Testis (tissue), 5 donors: Measurements from ENCODE around the gene HYAL4. TPM values are rescaled to one million over a fixed set of nuclear protein-coding genes. Genes with fewer than 3 reads are reported as not detected.
A peak's percentile ranks its signal among the peaks of the same experiment; 100 is the strongest.

ENCODE experiments used
- DNase-seq: peaks from one replicate; pipeline ENCODE4 v3.0.0-alpha.2; 2019
- H3K27ac ChIP-seq, 2 donors: fragments of 200-600 bp; sonication (generic); one replicate each; pipeline ENCODE4 v1.5.1; 2019
- H3K27me3 ChIP-seq: fragments of 200-600 bp; sonication (generic); one replicate; pipeline ENCODE4 v1.5.1; 2019
- H3K36me3 ChIP-seq: fragments of 200-600 bp; sonication (generic); one replicate; pipeline ENCODE4 v1.5.1; 2017; ENCODE audit warnings: low read depth; ENCODE audit errors: missing control alignments
- H3K4me1 ChIP-seq: fragments of 200-600 bp; sonication (generic); one replicate; pipeline ENCODE4 v1.5.1; 2019
- H3K4me3 ChIP-seq, 2 donors: fragments of 200-600 bp; sonication (generic); one replicate each; pipeline ENCODE4 v1.5.1; 2017 to 2019
- H3K9me3 ChIP-seq: fragments of 200-600 bp; sonication (generic); one replicate; pipeline ENCODE4 v1.5.1; 2017
- POLR2A ChIP-seq: fragments of 450-650 bp; IDR thresholded peaks from one replicate; pipeline ENCODE4 v1.6.1; 2017; ENCODE audit warnings: antibody characterized with exemption, mild to moderate bottlenecking, moderate library complexity
- WGBS, 2 donors: methylation state at CpG; one replicate each; pipeline ENCODE4 v1.1.5; 2018; 5-methylcytosine and 5-hydroxymethylcytosine counted together
- intact Hi-C: fragments of 100-400 bp; cut with DNase I; formaldehyde crosslinking; loops from one replicate; pipeline ENCODE4 v1.15.1; 2023; ENCODE audit warnings: low total_unique reads
- long read RNA-seq, 2 donors: transcript quantifications; one replicate each; lab custom pipeline, GENCODE V29; 2026
- polyA plus RNA-seq: library from polyadenylated mRNA; stranded (reverse); fragments of 350-450 nt; fragmentation: Illumina TruSeq; extraction: RNeasy Lipid Tissue Mini Kit (QIAGEN cat#74804); gene quantifications from one replicate; pipeline ENCODE4 v1.2.3, GENCODE V29; 2014; ENCODE audit warnings: low read depth, low replicate concordance; ENCODE audit not compliant: insufficient read depth
- total RNA-seq, 2 donors: library from RNA; depleted of rRNA; stranded (reverse); fragments of >200 nt; gene quantifications; one replicate each; pipeline ENCODE4 v1.2.3, GENCODE V29; 2016
- TF ChIP-seq, protein P1 (sequence below), 3 experiments: fragments of 450-650 bp in 2 of 3; fragments of 200-600 bp in 1 of 3; sonication (generic) in 1 of 3; IDR thresholded peaks; one replicate each; pipeline ENCODE4 v1.5.1; 2016 to 2019; ENCODE audit warnings: antibody characterized with exemption in 3 of 3, mild to moderate bottlenecking in 2 of 3, moderate library complexity in 1 of 3

The HYAL4 gene, protein sequence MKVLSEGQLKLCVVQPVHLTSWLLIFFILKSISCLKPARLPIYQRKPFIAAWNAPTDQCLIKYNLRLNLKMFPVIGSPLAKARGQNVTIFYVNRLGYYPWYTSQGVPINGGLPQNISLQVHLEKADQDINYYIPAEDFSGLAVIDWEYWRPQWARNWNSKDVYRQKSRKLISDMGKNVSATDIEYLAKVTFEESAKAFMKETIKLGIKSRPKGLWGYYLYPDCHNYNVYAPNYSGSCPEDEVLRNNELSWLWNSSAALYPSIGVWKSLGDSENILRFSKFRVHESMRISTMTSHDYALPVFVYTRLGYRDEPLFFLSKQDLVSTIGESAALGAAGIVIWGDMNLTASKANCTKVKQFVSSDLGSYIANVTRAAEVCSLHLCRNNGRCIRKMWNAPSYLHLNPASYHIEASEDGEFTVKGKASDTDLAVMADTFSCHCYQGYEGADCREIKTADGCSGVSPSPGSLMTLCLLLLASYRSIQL
- total RNA-seq (1 to 10 TPM; 3.6 to 6.8 TPM), polyA plus RNA-seq (2.4 TPM)
- long read RNA-seq, donor 1, result 0 reads
- long read RNA-seq, donor 2, result 0 reads

- no peaks in the 10 kb centered on the region for H3K9me3 ChIP-seq
- 88 to 93% methylated on average over 11 of the region's 11 CpGs for WGBS, 2 donors
- intact Hi-C loops, result no loop called here
- H3K27me3 ChIP-seq, result no peaks in the 10 kb centered on the region
- no peak within 1 kb of the TSS for H3K4me3 ChIP-seq
- no peaks in the 10 kb centered on the region for H3K4me1 ChIP-seq
- no peaks in the 10 kb centered on the region for H3K36me3 ChIP-seq
- no peak within 1 kb of the TSS for H3K27ac ChIP-seq
- no peak for TF ChIP-seq POLR2A
- TF ChIP-seq, protein P1, sequence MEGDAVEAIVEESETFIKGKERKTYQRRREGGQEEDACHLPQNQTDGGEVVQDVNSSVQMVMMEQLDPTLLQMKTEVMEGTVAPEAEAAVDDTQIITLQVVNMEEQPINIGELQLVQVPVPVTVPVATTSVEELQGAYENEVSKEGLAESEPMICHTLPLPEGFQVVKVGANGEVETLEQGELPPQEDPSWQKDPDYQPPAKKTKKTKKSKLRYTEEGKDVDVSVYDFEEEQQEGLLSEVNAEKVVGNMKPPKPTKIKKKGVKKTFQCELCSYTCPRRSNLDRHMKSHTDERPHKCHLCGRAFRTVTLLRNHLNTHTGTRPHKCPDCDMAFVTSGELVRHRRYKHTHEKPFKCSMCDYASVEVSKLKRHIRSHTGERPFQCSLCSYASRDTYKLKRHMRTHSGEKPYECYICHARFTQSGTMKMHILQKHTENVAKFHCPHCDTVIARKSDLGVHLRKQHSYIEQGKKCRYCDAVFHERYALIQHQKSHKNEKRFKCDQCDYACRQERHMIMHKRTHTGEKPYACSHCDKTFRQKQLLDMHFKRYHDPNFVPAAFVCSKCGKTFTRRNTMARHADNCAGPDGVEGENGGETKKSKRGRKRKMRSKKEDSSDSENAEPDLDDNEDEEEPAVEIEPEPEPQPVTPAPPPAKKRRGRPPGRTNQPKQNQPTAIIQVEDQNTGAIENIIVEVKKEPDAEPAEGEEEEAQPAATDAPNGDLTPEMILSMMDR (IDR thresholded peaks at IDR 0.05), result no peak
- no peak for DNase-seq
These were observed at the start of gene HYAL4 for GRCh38 chr7:123844712-123845219. Gene HYAL4, plus strand, starts transcription at chr7:123845169. Its CDS starts 23,105 bp downstream, at chr7:123868274.

DNA sequence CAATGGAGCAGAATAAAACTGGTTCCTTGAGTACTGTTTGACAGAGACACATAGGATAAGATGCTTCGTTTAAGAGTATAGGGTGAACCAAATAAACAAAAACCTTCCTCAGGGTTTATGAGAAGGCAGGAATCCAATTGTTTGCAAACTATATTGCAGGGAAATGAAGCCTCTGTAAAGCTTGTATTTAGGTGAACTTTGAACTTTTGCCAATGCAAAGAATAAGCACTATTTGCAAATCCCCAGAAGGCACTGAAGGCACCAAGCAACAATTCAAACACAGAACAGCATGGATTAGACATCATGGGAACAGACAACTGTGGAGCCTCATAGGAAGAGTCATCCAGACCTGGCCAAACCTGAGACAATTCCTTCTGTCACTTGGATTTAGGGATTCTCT, 49.1 kb upstream of the HYAL4 start:
- no peaks in the 10 kb centered on the region for H3K9me3 ChIP-seq
- DNase-seq, result no peak
- no peak for TF ChIP-seq POLR2A
- TF ChIP-seq, protein P1 (IDR thresholded peaks at IDR 0.05), result no peak
- intact Hi-C loops, result no loop called here
- 88 to 91% methylated on average over 1 of the region's 1 CpG for WGBS, 2 donors
- H3K27ac ChIP-seq, result no peak overlapping the region
- H3K4me1 ChIP-seq, result no peaks in the 10 kb centered on the region
- H3K27me3 ChIP-seq, result no peaks in the 10 kb centered on the region
- H3K4me3 ChIP-seq, result no peak overlapping the region
- H3K36me3 ChIP-seq, result no peaks in the 10 kb centered on the region

DNA sequence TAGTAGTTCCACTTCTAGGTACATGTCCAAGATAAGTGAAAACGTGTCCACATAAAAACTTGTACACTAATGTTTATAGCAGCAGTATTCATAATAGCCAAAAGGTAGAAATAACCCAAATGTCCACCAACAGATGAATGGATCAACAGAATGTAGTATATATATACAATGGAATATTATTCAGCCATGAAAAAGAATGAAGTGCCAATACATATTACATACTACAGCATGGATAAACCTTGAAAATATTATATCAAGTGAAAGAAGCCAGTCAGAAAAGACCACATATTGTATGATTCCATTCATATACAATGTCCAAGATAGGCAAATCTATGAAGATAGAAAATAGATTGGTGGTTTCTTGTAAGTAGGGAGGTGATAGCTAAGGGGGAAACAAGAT, 48.4 kb upstream of the HYAL4 start:
- 94 to 97% methylated on average over 1 of the region's 1 CpG for WGBS, 2 donors
- no peak for TF ChIP-seq POLR2A
- TF ChIP-seq, protein P1 (IDR thresholded peaks at IDR 0.05), result no peak
- no peak overlapping the region for H3K4me3 ChIP-seq
- H3K9me3 ChIP-seq, result no peaks in the 10 kb centered on the region
- H3K27me3 ChIP-seq, result no peaks in the 10 kb centered on the region
- no peaks in the 10 kb centered on the region for H3K36me3 ChIP-seq
- no peak for DNase-seq
- intact Hi-C loops, result no loop called here
- no peaks in the 10 kb centered on the region for H3K4me1 ChIP-seq
- no peak overlapping the region for H3K27ac ChIP-seq

DNA sequence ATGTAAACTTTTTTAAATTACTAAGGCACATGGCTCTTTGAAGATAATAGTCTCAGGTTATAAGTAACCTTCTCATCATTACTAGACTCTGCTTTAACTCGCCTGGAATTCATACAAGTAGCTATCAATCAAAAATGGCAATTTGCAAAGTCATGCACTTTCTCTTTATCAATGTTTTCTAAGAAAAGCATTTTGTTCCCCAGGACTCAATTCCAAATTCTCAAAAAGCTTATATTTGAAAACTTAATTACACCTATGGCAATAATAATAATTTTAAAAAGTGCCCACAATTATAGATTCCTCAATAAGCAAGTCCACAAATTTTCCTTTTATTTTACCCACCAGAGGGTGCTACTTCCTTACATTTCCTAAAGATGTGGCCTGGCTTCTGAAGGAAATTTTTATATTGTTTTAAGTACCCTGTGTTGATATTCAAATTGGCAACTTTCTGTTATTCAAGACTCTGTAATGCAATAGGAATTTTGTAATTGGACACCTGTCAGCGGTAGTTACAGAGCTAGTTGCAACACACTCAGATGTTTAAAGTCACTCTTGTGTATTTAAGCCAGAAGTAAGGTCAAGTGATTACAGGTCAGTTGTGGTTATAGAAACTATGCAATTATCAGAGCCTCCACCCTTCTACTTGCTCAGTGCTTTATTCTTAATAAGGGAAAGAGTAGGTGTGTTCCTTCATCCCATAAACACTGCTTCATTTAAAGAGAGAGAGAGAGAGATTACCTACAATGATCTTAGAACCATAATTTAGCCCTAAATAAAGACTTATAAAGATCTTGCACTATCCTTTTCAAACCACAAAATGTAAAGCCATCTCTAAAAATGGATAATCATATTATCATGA, 47.1 kb upstream of the HYAL4 start:
- no peaks in the 10 kb centered on the region for H3K36me3 ChIP-seq
- H3K4me3 ChIP-seq, result no peak overlapping the region
- intact Hi-C loops, result no loop called here
- no peaks in the 10 kb centered on the region for H3K27me3 ChIP-seq
- WGBS, 2 donors, result 58 to 68% methylated on average over 2 of the region's 2 CpGs
- H3K4me1 ChIP-seq, result no peaks in the 10 kb centered on the region
- no peaks in the 10 kb centered on the region for H3K9me3 ChIP-seq
- TF ChIP-seq, protein P1 (IDR thresholded peaks at IDR 0.05), result peak; percentile 38 to 66 (median 45)
- TF ChIP-seq POLR2A, result no peak
- DNase-seq, result no peak
- H3K27ac ChIP-seq, result no peak overlapping the region
